IMR-90 (cell line): ENCODE data around the gene STAT5A. TPM values are rescaled to one million over a fixed set of nuclear protein-coding genes. Genes with fewer than 3 reads are reported as not detected.

ENCODE experiments used
- ATAC-seq: fragments of 200-7000 bp; cut with Tn5 transposase; 2 replicates; pipeline ENCODE4 v1.9.1; 2020; ENCODE audit warnings: low read depth, mild to moderate bottlenecking, moderate library complexity
- BruUV-seq: library from RNA; stranded (reverse); fragments of 400-500 nt; replicated peaks from 2 replicates; lab custom pipeline; 2021; lab: Mats Ljungman, UMichigan
- CTCF ChIA-PET: fragments of 300-600 bp; formaldehyde crosslinking; extraction: SDS; loops from one replicate; lab custom pipeline; 2021; ENCODE audit warnings: antibody characterized with exemption; lab: Yijun Ruan, JAX
- POLR2A ChIA-PET: fragments of 300-600 bp; sonication (Branson Sonifier 250); formaldehyde crosslinking; loops from one replicate; lab custom pipeline; 2022; ENCODE audit warnings: antibody characterized with exemption; ENCODE audit not compliant: unreplicated experiment; lab: Charles Lee
- DNase-seq: peaks from one replicate; pipeline ENCODE4 v3.0.0; 2013
- H2AFZ ChIP-seq: replicated peaks from 2 replicates; pipeline ENCODE3; 2013; ENCODE audit warnings: low read length, mild to moderate bottlenecking; ENCODE audit not compliant: poor library complexity
- H2AK5ac ChIP-seq: 2 replicates; pipeline ENCODE4 v1.6.1; 2013; ENCODE audit warnings: low read depth, low read length, inconsistent platforms
- H2AK9ac ChIP-seq: replicated peaks from 2 replicates; pipeline ENCODE3; 2013; ENCODE audit warnings: mild to moderate bottlenecking, low read depth, low read length, moderate library complexity; ENCODE audit not compliant: poor library complexity
- H2BK120ac ChIP-seq: 2 replicates; pipeline ENCODE4 v1.6.1; 2013; ENCODE audit warnings: low read depth, low read length, inconsistent platforms
- H2BK15ac ChIP-seq: 3 replicates; pipeline ENCODE4 v1.6.1; 2013; ENCODE audit warnings: low read depth, low read length, inconsistent platforms
- H2BK20ac ChIP-seq: 2 replicates; pipeline ENCODE4 v1.6.1; 2013; ENCODE audit warnings: low read depth, mild to moderate bottlenecking, inconsistent platforms, low read length, moderate library complexity
- H2BK5ac ChIP-seq: 2 replicates; pipeline ENCODE4 v1.6.1; 2013; ENCODE audit warnings: mild to moderate bottlenecking, low read depth, low read length, inconsistent platforms; ENCODE audit not compliant: poor library complexity, severe bottlenecking
- H3K14ac ChIP-seq: replicated peaks from 2 replicates; pipeline ENCODE4 v1.6.1; 2013; ENCODE audit warnings: low read depth, low read length, inconsistent platforms
- H3K18ac ChIP-seq: 2 replicates; pipeline ENCODE4 v1.6.1; 2013; ENCODE audit warnings: low read depth, low read length, control low read depth
- H3K23ac ChIP-seq: 2 replicates; pipeline ENCODE4 v1.6.1; 2013; ENCODE audit warnings: low read depth, low read length, inconsistent platforms
- H3K27ac ChIP-seq: 2 replicates; pipeline ENCODE4 v1.5.1; 2013; ENCODE audit warnings: mild to moderate bottlenecking, control low read depth, low read length; ENCODE audit not compliant: insufficient read depth
- H3K27me3 ChIP-seq: 2 replicates; pipeline ENCODE4 v1.6.1; 2013; ENCODE audit warnings: low read length; ENCODE audit not compliant: control insufficient read depth, insufficient read depth
- H3K36me3 ChIP-seq: 2 replicates; pipeline ENCODE4 v1.6.1; 2013; ENCODE audit warnings: low read length, mixed read lengths; ENCODE audit not compliant: control insufficient read depth, insufficient read depth
- H3K4ac ChIP-seq: 2 replicates; pipeline ENCODE4 v1.6.1; 2013; ENCODE audit warnings: low read depth, low read length, inconsistent platforms
- H3K4me1 ChIP-seq: 2 replicates; pipeline ENCODE4 v1.6.1; 2013; ENCODE audit warnings: low read length, mixed read lengths; ENCODE audit not compliant: control insufficient read depth, insufficient read depth
- H3K4me2 ChIP-seq: 2 replicates; pipeline ENCODE4 v1.6.1; 2013; ENCODE audit warnings: low read depth, mild to moderate bottlenecking, control low read depth, low read length, moderate library complexity
- H3K4me3 ChIP-seq: 2 replicates; pipeline ENCODE4 v1.5.1; 2013; ENCODE audit warnings: low read depth, mild to moderate bottlenecking, control low read depth, low read length, moderate library complexity; ENCODE audit not compliant: insufficient read depth
- H3K56ac ChIP-seq: 2 replicates; pipeline ENCODE4 v1.6.1; 2013; ENCODE audit warnings: low read length, inconsistent platforms; ENCODE audit not compliant: insufficient read depth; ENCODE audit errors: extremely low read depth
- H3K79me1 ChIP-seq, 2 experiments: 2 replicates each; pipeline ENCODE4 v1.6.1; 2013; ENCODE audit warnings: low read length in 2 of 2, inconsistent platforms in 1 of 2, low read depth in 1 of 2
- H3K9ac ChIP-seq: 2 replicates; pipeline ENCODE4 v1.6.1; 2013; ENCODE audit warnings: low read depth, low read length, control low read depth
- H3K9me1 ChIP-seq: 2 replicates; pipeline ENCODE4 v1.6.1; 2013; ENCODE audit warnings: low read length, inconsistent platforms; ENCODE audit not compliant: insufficient read depth
- H3K9me3 ChIP-seq: 2 replicates; pipeline ENCODE4 v1.6.1; 2013; ENCODE audit warnings: low read length; ENCODE audit not compliant: control insufficient read depth, insufficient read depth
- H4K20me1 ChIP-seq: 2 replicates; pipeline ENCODE4 v1.6.1; 2013; ENCODE audit warnings: low read length, inconsistent platforms; ENCODE audit not compliant: insufficient read depth
- H4K5ac ChIP-seq: 2 replicates; pipeline ENCODE4 v1.6.1; 2013; ENCODE audit warnings: mild to moderate bottlenecking, low read depth, low read length, control low read depth
- H4K8ac ChIP-seq, 2 experiments: 2 replicates each; pipeline ENCODE4 v1.6.1; 2013; ENCODE audit warnings: low read depth in 2 of 2, low read length in 2 of 2, control low read depth in 1 of 2, inconsistent platforms in 1 of 2
- H4K91ac ChIP-seq: 2 replicates; pipeline ENCODE4 v1.6.1; 2013; ENCODE audit warnings: low read depth, low read length, inconsistent platforms; ENCODE audit not compliant: insufficient read depth
- BHLHE40 ChIP-seq: fragments of 150-350 bp; IDR thresholded peaks from 2 replicates; pipeline ENCODE4 v1.6.1; 2016; ENCODE audit warnings: mild to moderate bottlenecking, low read depth, low read length
- CEBPB ChIP-seq: IDR thresholded peaks from 2 replicates; pipeline ENCODE4 v1.6.1; 2012; ENCODE audit warnings: low read depth, low read length, improper control_type of control experiment
- CHD1 ChIP-seq: IDR thresholded peaks from 2 replicates; pipeline ENCODE4 v1.6.1; 2012; ENCODE audit warnings: low read depth, low read length, improper control_type of control experiment
- CTCF ChIP-seq: conservative IDR thresholded peaks from 2 replicates; pipeline ENCODE4 v1.5.1; 2012; ENCODE audit warnings: mild to moderate bottlenecking, low read depth, low read length, improper control_type of control experiment
- ELK1 ChIP-seq: fragments of 150-350 bp; IDR thresholded peaks from 2 replicates; pipeline ENCODE4 v1.6.1; 2016; ENCODE audit warnings: low read depth, mild to moderate bottlenecking, low read length, moderate library complexity, borderline replicate concordance
- FOS ChIP-seq: fragments of 150-350 bp; IDR thresholded peaks from 2 replicates; pipeline ENCODE4 v1.6.1; 2016; ENCODE audit warnings: low read depth, low read length
- MAFK ChIP-seq: IDR thresholded peaks from 2 replicates; pipeline ENCODE4 v1.6.1; 2012; ENCODE audit warnings: low read depth, low read length, improper control_type of control experiment
- MAZ ChIP-seq: IDR thresholded peaks from 2 replicates; pipeline ENCODE4 v1.6.1; 2012; ENCODE audit warnings: low read depth, mild to moderate bottlenecking, low read length, improper control_type of control experiment, moderate library complexity, borderline replicate concordance
- MXI1 ChIP-seq: IDR thresholded peaks from 2 replicates; pipeline ENCODE4 v1.6.1; 2012; ENCODE audit warnings: low read depth, mild to moderate bottlenecking, low read length, moderate library complexity, borderline replicate concordance
- NFE2L2 ChIP-seq: fragments of 150-350 bp; IDR thresholded peaks from 2 replicates; pipeline ENCODE4 v1.6.1; 2016; ENCODE audit warnings: low read depth, mild to moderate bottlenecking, low read length
- POLR2A ChIP-seq: IDR thresholded peaks from 2 replicates; pipeline ENCODE4 v1.6.1; 2012; ENCODE audit warnings: mild to moderate bottlenecking, low read depth, low read length
- RAD21 ChIP-seq: IDR thresholded peaks from 2 replicates; pipeline ENCODE4 v1.6.1; 2012; ENCODE audit warnings: low read length, improper control_type of control experiment
- RCOR1 ChIP-seq: IDR thresholded peaks from 2 replicates; pipeline ENCODE4 v1.6.1; 2012; ENCODE audit warnings: mild to moderate bottlenecking, low read length, improper control_type of control experiment; ENCODE audit not compliant: insufficient replicate concordance
- RFX5 ChIP-seq: IDR thresholded peaks from 2 replicates; pipeline ENCODE4 v1.8.0; 2012; ENCODE audit warnings: low read depth, mild to moderate bottlenecking, low read length, moderate library complexity
- SMC3 ChIP-seq: fragments of 150-350 bp; IDR thresholded peaks from 2 replicates; pipeline ENCODE4 v1.6.1; 2016; ENCODE audit warnings: low read depth, mild to moderate bottlenecking, antibody characterized with exemption, low read length, moderate library complexity
- USF2 ChIP-seq: fragments of 150-350 bp; IDR thresholded peaks from 2 replicates; pipeline ENCODE4 v1.6.1; 2017; ENCODE audit warnings: mild to moderate bottlenecking, antibody characterized with exemption, low read length, low read depth
- WGBS, 2 experiments: methylation state at CpG; one replicate each; pipeline versions ENCODE4 v1.1.5 to v1.1.7; 2013; ENCODE audit warnings: missing lambda C conversion rate in 2 of 2; ENCODE audit not compliant: insufficient read length in 1 of 2; ENCODE audit errors: extremely low coverage in 2 of 2; 5-methylcytosine and 5-hydroxymethylcytosine counted together
- dilution Hi-C: fragments of 300-500 bp; cut with HindIII; formaldehyde crosslinking; loops from one replicate; pipeline ENCODE4 v1.14.3; 2018; ENCODE audit warnings: low sequenced_read_pairs; ENCODE audit not compliant: unreplicated experiment
- in situ Hi-C: fragments of 300-500 bp; cut with MboI; formaldehyde crosslinking; loops from 3 replicates; pipeline ENCODE4 v1.14.3; 2019; ENCODE audit warnings: low sequenced_read_pairs, inconsistent platforms, mixed read lengths
- intact Hi-C: fragments of 100-400 bp; cut with micrococcal nuclease; formaldehyde crosslinking; loops from 2 replicates; pipeline ENCODE4 v1.10.0; 2022
- polyA plus RNA-seq, 3 experiments: library from polyadenylated mRNA; depleted of rRNA; stranded (reverse); fragments of >200 nt; gene quantifications; 2 replicates each; pipeline ENCODE4 v1.2.3, GENCODE V29; 2012; ENCODE audit warnings: low replicate concordance in 1 of 3
- total RNA-seq: library from RNA; depleted of rRNA; stranded (reverse); fragments of >200 nt; gene quantifications from 2 replicates; pipeline ENCODE4 v1.2.3, GENCODE V29; 2012

STAT5A gene
- total and polyA plus RNA-seq, 2 of the 4 experiments (the other 2 are of a cell fraction), result 1.3 to 1.4 TPM

GRCh38 chr17:42341568-42341967, 53.3 kb downstream of the STAT5A start:
- peaks cover 16% of the 10 kb centered on the region for H3K4me1 ChIP-seq
- intact Hi-C loops, result no loop called here
- no peak overlapping the region for H4K91ac ChIP-seq
- H2AK5ac ChIP-seq, result no peak overlapping the region
- H3K18ac ChIP-seq, result no peak overlapping the region
- peaks cover 56% of the 10 kb centered on the region for H3K36me3 ChIP-seq
- in situ Hi-C loops, result no loop called here
- no peaks in the 10 kb centered on the region for H3K9me3 ChIP-seq
- peaks cover 17% of the 10 kb centered on the region for H3K9me1 ChIP-seq
- ATAC-seq (no peak), DNase-seq (no peak)
- no CpG with 5 or more reads among the region's 4 CpGs for WGBS, 2 experiments
- H2BK15ac ChIP-seq, result no peak overlapping the region
- no peak overlapping the region for H3K4me3 ChIP-seq
- no peak overlapping the region for H3K14ac ChIP-seq
- no peak overlapping the region for H3K4ac ChIP-seq
- no peak overlapping the region for H2BK120ac ChIP-seq
- no peak overlapping the region; the same call in 1 of the 2 replicates for H3K23ac ChIP-seq
- H3K4me2 ChIP-seq, result no peak overlapping the region
- no peak overlapping the region for H2AK9ac ChIP-seq
- H2BK5ac ChIP-seq, result no peak overlapping the region
- no peaks in the 10 kb centered on the region for H3K27me3 ChIP-seq
- no peak overlapping the region for H4K8ac ChIP-seq
- TF ChIP-seq RCOR1, result no peak
- TF ChIP-seq RFX5, result no peak
- no peak for TF ChIP-seq BHLHE40
- TF ChIP-seq ELK1, result no peak
- no peak for TF ChIP-seq MAFK
- TF ChIP-seq FOS, result no peak
- no peak for TF ChIP-seq USF2
- TF ChIP-seq CEBPB, result no peak
- no peak for TF ChIP-seq NFE2L2
- TF ChIP-seq RAD21, result no peak
- no peak for TF ChIP-seq MXI1
- no peak for TF ChIP-seq POLR2A
- TF ChIP-seq MAZ, result no peak
- TF ChIP-seq CTCF, result no peak
- no peak for TF ChIP-seq SMC3
- no peak for TF ChIP-seq CHD1
- BruUV-seq, result no TSS peak
- H3K79me1 ChIP-seq, result peaks cover 32 to 66% of the 10 kb centered on the region in 2 experiments
- H2AFZ ChIP-seq, result no peak overlapping the region
- H3K56ac ChIP-seq, result no peak overlapping the region
- H2BK20ac ChIP-seq, result no peak overlapping the region
- peaks cover 33% of the 10 kb centered on the region; the same call in 1 of the 2 replicates for H4K20me1 ChIP-seq
- H4K5ac ChIP-seq, result no peak overlapping the region
- POLR2A ChIA-PET, result no interaction called here
- CTCF ChIA-PET, result no interaction called here
- no peak overlapping the region for H3K27ac ChIP-seq
- no peak overlapping the region for H3K9ac ChIP-seq
- dilution Hi-C loops, result no loop called here
